ENCODE results near the gene ARVCF.

The ARVCF gene

GRCh38 chr22:19961201-19961580 is 55.4 kb downstream of the ARVCF start (continued):
- TF ChIP-seq PRDM4 (tag by site-specific recombination; IDR thresholded peaks at IDR 0.05) = no peak

DNA sequence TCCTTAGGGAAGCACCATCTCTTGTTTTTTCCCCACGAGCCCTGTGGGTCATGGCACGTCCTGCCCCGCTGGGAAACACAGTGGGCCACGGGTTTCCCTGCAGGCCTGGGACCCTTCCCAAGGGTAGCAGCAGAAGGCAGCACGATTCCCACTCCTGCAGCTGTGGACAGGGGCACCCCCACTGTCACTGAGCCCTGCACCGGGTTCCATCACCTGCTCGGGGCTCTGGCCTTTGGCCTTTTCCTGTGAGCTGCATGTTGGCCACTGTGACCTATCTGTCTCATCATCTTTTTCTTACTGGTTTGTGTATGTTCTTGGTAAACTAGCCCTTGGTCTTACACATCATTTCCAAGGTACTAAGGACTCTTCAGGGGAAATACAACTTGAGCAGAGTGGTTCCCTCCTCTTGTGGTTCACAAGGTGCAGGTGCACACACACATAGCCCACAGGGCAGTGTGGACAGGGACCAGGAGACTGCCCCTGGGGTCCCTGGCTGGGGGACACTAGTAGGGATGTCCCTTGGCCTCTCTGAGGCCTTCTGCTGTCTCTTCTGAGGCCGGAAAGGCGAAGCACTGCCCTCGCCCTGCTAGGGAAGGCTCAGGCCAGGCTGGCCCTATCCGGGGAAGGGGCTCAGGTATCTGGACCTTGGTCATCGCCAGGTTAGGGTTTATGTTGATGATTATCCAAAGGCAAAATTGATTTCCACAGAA is 56.0 kb downstream of the ARVCF start:
- POLR2A ChIA-PET = no interaction called here
- CTCF ChIA-PET = interaction anchor here (0.7 kb wide), 1 partner anchor 53 kb away, joined by 4 read pairs; no protein-coding TSS in a partner anchor

DNA sequence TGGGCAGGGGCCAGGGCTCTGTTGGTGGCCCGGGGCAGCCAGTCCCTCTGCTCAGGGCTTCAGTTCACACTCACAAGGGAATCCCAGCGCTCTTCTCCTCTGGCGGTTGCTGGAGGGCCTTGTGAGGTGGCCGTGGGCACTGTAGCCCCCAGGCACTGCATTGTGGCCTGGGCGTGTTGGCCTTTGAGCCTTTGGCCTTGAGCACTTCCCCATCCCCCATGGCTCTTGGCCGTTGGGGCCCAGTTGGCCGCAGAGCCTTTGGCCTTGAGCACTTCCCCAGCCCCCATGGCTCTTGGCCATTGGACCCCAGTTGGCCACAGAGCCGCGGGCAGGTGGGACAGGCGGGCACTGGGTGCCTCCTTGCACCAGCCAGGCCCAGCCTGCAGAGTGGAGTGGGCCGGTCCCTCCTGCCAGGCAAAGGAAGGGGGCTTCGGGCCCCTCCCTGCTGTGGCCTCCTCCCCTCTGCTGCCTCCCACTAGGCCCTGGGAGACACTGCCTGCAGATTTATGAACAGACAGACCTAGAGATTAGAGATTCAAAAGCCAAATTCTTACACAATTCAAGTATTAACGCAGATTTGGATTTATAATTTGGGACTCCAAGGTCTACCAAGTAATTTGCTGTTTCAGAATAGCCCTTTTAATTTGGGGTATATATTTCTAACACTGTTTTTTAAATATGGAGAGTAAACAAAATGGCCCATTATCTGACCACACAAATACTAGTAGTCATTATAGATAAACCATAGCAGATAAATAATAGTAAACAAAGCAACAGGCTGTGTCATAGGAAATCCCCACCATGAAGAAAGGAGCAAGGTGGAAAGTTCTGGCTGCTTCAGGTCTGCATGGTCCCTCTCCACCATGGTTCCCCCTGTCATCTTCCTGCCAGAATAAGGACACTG is 56.8 kb downstream of the ARVCF start:
- Histone ChIP-seq H3K4me1 (ENCODE audit: control insufficient read depth, insufficient read depth, low read length) (peaks cover 6% of the 10 kb centered on the region; the same call in 1 of the 2 replicates), H3K27ac (ENCODE audit: extremely low read depth, low read depth, low read length) (no peak overlapping the region; the same call in 1 of the 2 replicates), H3K36me3 (ENCODE audit: control insufficient read depth in 2 of 2, insufficient read depth in 1 of 2, low read length in 2 of 2) (peaks cover 0 to 30% of the 10 kb centered on the region in 2 experiments; a peak in 1 of 3 replicates), H3K4me3 (ENCODE audit: low read depth, low read length) (no peak overlapping the region), H3K9me3 (ENCODE audit: control insufficient read depth, insufficient read depth, low read depth, low read length) (no peaks in the 10 kb centered on the region)
- POLR2A ChIA-PET = interaction anchor here (0.6 to 1.4 kb wide), 2 partner anchors 106 to 158 kb away, joined by 3 to 5 read pairs; partner anchors contain the start of genes GNB1L and RTL10
- CTCF ChIA-PET = interaction anchor here (0.6 to 0.7 kb wide), 4 partner anchors 54 to 231 kb away, joined by 3 to 4 read pairs (median 4); no protein-coding TSS in a partner anchor
- TF ChIP-seq, protein P1, sequence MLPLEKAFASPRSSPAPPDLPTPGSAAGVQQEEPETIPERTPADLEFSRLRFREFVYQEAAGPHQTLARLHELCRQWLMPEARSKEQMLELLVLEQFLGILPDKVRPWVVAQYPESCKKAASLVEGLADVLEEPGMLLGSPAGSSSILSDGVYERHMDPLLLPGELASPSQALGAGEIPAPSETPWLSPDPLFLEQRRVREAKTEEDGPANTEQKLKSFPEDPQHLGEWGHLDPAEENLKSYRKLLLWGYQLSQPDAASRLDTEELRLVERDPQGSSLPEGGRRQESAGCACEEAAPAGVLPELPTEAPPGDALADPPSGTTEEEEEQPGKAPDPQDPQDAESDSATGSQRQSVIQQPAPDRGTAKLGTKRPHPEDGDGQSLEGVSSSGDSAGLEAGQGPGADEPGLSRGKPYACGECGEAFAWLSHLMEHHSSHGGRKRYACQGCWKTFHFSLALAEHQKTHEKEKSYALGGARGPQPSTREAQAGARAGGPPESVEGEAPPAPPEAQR (tag by site-specific recombination; IDR thresholded peaks at IDR 0.05) = no peak
- no peak for TF ChIP-seq ZNF350 (tag by site-specific recombination; IDR thresholded peaks at IDR 0.05)
- TF ChIP-seq ZBTB48 (tag by site-specific recombination; IDR thresholded peaks at IDR 0.05) = peak; percentile 40; the same call in 1 of the 2 replicates
- TF ChIP-seq ZNF416 (tag by site-specific recombination; IDR thresholded peaks at IDR 0.05) = no peak
- TF ChIP-seq ZBTB44 (tag by site-specific recombination; IDR thresholded peaks at IDR 0.05) = no peak
- no peak for TF ChIP-seq ZNF280C (tag by site-specific recombination; IDR thresholded peaks at IDR 0.05)
- peak; percentile 5; the same call in 1 of the 2 replicates for TF ChIP-seq ZFHX2 (tag by site-specific recombination; conservative IDR thresholded peaks at IDR 0.05)
- TF ChIP-seq ZBTB1 (tag by site-specific recombination; IDR thresholded peaks at IDR 0.05) = no peak
- TF ChIP-seq, protein P2, sequence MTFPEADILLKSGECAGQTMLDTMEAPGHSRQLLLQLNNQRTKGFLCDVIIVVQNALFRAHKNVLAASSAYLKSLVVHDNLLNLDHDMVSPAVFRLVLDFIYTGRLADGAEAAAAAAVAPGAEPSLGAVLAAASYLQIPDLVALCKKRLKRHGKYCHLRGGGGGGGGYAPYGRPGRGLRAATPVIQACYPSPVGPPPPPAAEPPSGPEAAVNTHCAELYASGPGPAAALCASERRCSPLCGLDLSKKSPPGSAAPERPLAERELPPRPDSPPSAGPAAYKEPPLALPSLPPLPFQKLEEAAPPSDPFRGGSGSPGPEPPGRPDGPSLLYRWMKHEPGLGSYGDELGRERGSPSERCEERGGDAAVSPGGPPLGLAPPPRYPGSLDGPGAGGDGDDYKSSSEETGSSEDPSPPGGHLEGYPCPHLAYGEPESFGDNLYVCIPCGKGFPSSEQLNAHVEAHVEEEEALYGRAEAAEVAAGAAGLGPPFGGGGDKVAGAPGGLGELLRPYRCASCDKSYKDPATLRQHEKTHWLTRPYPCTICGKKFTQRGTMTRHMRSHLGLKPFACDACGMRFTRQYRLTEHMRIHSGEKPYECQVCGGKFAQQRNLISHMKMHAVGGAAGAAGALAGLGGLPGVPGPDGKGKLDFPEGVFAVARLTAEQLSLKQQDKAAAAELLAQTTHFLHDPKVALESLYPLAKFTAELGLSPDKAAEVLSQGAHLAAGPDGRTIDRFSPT (tag by site-specific recombination; IDR thresholded peaks at IDR 0.05) = 0 out of 2 replicates have a peak, but pooled peaks have one; percentile 60

More for the DNA sequence above, 56.0 kb downstream of the ARVCF start:
- no peaks in the 10 kb centered on the region for H3K9me3 ChIP-seq (ENCODE audit: control insufficient read depth, insufficient read depth, low read depth, low read length)
- peaks cover 6% of the 10 kb centered on the region; the same call in 1 of the 2 replicates for H3K4me1 ChIP-seq (ENCODE audit: control insufficient read depth, insufficient read depth, low read length)
- no peak overlapping the region for H3K27ac ChIP-seq (ENCODE audit: extremely low read depth, low read depth, low read length)
- TF ChIP-seq, protein P3, sequence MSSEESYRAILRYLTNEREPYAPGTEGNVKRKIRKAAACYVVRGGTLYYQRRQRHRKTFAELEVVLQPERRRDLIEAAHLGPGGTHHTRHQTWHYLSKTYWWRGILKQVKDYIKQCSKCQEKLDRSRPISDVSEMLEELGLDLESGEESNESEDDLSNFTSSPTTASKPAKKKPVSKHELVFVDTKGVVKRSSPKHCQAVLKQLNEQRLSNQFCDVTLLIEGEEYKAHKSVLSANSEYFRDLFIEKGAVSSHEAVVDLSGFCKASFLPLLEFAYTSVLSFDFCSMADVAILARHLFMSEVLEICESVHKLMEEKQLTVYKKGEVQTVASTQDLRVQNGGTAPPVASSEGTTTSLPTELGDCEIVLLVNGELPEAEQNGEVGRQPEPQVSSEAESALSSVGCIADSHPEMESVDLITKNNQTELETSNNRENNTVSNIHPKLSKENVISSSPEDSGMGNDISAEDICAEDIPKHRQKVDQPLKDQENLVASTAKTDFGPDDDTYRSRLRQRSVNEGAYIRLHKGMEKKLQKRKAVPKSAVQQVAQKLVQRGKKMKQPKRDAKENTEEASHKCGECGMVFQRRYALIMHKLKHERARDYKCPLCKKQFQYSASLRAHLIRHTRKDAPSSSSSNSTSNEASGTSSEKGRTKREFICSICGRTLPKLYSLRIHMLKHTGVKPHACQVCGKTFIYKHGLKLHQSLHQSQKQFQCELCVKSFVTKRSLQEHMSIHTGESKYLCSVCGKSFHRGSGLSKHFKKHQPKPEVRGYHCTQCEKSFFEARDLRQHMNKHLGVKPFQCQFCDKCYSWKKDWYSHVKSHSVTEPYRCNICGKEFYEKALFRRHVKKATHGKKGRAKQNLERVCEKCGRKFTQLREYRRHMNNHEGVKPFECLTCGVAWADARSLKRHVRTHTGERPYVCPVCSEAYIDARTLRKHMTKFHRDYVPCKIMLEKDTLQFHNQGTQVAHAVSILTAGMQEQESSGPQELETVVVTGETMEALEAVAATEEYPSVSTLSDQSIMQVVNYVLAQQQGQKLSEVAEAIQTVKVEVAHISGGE (tag by site-specific recombination; conservative IDR thresholded peaks at IDR 0.05; ENCODE audit: low read depth) = no peak
- no peak for TF ChIP-seq ZNF843 (tag by site-specific recombination; IDR thresholded peaks at IDR 0.05)
- no peak for TF ChIP-seq ZNF610 (tag by site-specific recombination; IDR thresholded peaks at IDR 0.05; ENCODE audit: borderline replicate concordance)
- TF ChIP-seq ZNF514 (tag by site-specific recombination; IDR thresholded peaks at IDR 0.05) = no peak
- TF ChIP-seq ZFP69B (tag by site-specific recombination; IDR thresholded peaks at IDR 0.05) = no peak
- no peak for TF ChIP-seq MZF1 (tag by site-specific recombination; IDR thresholded peaks at IDR 0.05; ENCODE audit: borderline replicate concordance)
- no peak overlapping the region for H3K4me3 ChIP-seq (ENCODE audit: low read depth, low read length)
- peaks cover 0 to 27% of the 10 kb centered on the region in 2 experiments; a peak in 1 of 3 replicates for H3K36me3 ChIP-seq (ENCODE audit: control insufficient read depth in 2 of 2, insufficient read depth in 1 of 2, low read length in 2 of 2)
